ENCODE data around the gene VGLL4. TPM values are rescaled to one million over a fixed set of nuclear protein-coding genes. Genes with fewer than 3 reads are reported as not detected.
"Not testable (repeated sequence)": the region's sequence is repeated elsewhere in the genome, so short reads cannot be mapped to it uniquely, and the experiment has no call there.

Gene VGLL4
- total RNA-seq, 1 experiment from 2014 or later, result 57.4 TPM

DNA sequence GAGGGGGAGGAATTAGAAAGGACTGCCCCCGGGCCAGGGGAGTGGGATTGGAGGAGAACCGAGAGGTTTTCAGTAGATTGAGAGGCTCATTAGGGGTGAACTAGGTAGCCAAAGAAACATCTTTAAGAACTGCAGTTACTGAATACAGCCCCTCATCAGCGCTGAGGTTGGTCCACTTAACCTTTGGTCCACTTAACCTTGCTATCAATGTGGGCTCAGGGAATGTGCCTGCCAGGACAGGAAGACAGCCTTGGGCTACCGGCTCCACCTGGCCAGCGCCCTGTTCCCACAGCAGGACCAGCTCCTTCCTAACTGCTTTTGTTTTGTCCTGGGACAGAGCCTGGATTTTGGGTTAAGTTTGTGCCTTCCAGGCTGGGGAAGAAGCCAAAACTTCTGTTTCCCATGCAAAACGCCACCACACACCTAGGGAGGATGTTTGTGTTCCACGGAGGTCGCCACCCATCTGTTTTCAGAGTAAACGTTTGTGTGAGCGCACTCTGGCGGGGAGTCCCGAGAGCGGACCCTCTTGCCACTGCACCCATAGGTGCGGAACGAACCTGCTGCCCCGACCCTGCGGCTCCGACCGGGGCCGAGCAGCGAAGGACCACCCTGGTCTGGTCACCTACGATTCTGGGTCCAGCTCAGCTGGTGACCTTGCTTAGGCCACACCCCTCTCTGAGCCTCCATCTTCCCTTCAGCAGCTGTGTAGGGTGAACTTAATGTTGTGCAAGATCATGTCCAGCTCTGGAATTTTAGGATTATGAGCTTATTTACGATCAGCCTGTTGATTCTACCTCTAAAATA is 107.4 kb downstream of the VGLL4 start:
- no peak for DNase-seq (ENCODE audit: low read depth)

DNA sequence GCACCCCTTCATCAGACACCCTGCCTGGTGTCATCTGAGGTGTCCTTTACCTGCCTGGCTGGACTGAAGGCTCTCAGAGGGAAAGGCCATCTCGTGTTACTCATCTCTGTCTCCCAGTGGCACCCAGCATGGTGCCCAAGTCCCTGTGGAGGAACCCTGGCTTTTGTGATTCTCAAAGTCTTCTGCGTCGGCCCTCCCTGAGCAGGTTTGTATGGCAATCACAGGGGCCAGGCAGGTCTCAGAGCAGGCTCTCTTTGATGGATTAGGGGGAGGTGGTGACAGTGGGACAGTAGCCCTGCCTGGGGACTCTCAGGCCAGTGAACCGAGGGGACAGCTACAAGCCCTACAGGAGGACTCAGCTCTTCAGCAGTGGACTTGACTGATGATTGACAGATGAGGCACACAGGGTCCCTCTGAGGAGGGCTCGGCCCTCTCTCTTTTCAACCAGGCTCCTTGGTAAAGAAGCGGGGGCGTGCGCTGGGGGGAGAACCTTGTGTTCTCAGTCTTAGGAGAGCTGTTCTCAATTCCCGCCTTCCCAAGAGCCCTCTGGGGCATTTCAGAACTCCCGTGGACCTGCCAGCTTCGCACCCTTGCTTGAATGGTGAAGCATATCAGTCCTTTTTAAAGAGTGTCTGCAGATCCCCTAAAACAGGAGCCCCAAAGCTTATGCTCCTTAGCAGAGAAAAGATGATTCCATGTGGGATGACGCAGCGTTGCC is 108.3 kb downstream of the VGLL4 start:
- no peak for DNase-seq (ENCODE audit: low read depth)

- DNase-seq (ENCODE audit: low read depth), result no peak
Observed at GRCh38 chr3:11534793-11535101, 109.0 kb downstream of the VGLL4 start.

GRCh38 chr3:11534011-11534792 is 109.5 kb downstream of the VGLL4 start:
- no peak for DNase-seq (ENCODE audit: low read depth)

GRCh38 chr3:11532931-11533391 is 110.8 kb downstream of the VGLL4 start:
- no peak for DNase-seq (ENCODE audit: low read depth)

DNA sequence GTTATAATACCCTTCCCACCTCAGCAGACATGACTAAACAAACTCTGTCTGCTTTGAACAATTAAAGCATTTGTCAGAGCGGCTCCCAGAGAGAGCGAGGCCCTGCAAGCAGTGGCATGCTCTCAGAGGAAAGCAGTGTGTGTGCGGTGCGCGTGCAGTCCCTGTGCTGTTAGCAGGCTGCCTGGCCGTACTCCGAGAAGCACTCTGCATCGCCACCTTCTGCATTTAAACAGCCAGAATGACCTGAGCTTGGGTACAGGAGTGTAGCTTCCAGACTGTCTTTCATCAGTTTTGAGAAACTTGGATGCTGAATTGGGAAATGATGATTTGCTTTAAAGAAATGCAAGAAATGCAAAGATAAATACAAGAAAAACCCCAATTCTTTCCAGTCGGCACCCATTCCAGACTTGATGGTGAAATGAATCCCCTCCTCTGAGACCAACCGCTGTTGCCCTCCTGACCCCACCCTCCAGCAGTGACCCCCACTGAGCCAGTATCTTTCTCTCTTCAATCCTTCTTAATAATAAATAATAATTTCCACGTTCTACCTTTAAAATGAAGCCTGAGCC is 113.5 kb downstream of the VGLL4 start:
- peak; percentile 70 for DNase-seq (ENCODE audit: low read depth)

GRCh38 chr3:11529281-11529680 is 114.4 kb downstream of the VGLL4 start:
- DNase-seq (ENCODE audit: low read depth), result no peak

GRCh38 chr3:11526121-11526520 is 117.6 kb downstream of the VGLL4 start:
- DNase-seq (ENCODE audit: low read depth), result not testable (repeated sequence)

DNA sequence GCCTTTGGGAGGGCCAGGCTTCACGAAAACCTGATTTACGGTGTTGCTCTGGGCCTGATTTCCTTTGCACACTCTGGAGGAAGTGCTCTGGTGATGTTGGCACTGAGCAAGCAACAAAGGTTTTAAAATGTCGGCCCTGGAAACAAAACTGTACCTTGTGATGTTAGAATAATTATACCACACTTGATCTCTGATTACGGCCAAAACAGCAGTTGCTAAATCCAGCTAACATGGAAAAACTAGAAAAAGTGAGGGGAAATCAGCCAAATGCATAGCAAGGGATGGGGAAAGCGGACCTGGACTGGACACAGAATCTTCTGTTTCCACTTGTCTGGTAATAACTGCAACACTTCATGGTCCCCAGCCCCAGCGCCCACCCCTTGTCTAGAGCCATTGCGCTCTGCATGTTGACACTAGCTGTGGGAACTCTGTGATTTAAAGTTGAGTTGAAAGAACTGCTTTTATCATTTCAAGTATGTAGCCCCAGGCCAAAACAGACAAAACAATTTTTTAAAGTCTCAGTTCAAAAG is 120.1 kb downstream of the VGLL4 start:
- no peak for DNase-seq (ENCODE audit: low read depth)

DNA sequence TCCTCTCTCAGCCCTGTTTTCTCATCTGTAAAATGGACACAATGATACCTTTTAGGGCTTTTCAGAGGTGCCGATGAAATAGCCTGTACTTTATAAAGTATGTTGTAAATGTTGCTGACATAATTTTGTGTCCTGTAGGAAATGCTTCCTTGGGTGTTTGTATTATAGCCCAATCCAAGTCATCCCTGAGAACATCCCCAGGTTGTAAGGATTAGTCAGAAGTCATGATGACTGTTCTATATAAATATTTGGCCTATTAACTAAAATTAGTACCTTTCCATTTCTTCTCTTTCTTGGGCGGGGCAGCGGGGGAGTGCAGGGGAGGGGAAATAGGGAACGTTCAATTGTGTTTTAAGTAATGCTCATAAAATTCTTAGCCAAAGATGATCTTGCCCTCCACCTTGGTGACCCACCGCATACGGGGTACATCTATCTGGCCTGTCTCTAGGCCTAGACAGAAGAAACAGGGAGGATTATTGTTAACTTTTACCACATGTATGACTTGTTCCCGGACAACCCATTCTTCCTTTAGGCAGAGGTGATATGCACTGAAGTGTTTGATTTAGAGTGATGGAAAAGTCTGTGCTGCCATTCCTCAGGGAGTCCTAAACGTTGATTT is 120.7 kb downstream of the VGLL4 start:
- DNase-seq (ENCODE audit: low read depth), result no peak

DNA sequence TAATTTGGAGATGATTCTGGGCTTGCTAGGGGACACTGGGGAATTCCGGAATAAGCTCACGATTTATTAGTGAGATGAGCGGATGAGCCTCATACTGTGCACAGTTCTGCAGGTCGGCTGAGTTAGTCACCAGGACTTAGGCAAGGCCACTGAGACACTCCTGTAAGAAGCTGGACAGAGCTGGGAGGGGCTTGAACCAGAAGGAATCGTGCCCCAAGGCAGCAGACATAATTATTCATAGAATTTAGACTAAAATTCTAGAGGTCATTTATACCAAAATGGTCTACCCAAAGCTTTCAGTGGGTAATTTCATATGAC is 121.4 kb downstream of the VGLL4 start:
- no peak for DNase-seq (ENCODE audit: low read depth)

DNA sequence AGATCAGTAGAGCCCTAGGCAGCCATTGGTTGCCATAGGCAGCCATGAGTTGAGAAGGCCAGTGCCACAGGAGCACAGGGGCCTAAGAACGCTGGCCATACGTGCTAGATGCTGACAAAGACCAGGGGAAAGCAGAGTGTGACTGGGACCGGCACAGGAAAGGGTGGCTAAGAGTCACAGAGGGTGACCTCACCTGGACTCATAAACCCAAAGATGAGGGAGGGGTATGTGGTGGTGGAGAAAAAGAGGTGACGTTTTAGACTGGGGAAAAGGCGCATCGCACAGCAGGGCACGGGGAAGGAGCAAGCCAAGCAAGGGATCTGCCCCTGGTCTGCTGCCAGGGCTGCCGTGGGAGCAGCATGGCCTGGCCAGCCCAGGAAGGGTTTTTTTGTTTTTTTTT is 122.5 kb downstream of the VGLL4 start:
- no peak for DNase-seq (ENCODE audit: low read depth)

GRCh38 chr3:11517601-11518000 is 126.1 kb downstream of the VGLL4 start:
- DNase-seq (ENCODE audit: low read depth), result no peak

DNA sequence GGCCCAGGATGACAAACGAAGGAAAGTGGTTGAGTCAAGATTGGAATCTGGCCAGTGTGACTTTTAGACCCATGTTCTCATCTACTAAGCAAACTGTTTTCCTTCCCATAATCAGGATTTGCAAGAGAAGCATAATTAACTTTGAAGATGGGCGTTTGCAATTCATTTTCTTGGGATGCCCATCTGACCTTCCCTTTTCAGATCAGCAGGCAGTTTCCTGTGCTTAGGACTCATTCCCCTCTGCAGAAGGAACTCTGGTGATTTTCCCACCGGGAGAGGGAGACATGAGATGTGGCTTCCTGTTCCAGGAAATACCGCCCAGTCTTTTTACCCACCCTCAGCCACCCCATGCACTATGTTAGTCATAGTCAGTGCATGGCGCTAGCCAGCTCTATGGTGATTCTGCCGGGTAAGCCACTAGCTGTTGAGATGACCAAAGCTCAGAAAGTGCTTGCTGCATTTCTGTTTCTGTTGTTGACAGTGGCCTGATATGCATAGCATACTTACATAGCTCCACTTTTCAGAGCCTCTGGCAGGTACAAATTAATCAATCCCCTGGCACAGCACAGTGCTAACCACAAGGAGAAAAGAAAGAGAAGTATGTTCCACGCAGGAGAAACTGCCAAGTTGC is 129.4 kb downstream of the VGLL4 start:
- DNase-seq (ENCODE audit: low read depth), result peak; percentile 96

- no peak for DNase-seq (ENCODE audit: low read depth)
Observed at GRCh38 chr3:11513817-11514135, 129.9 kb downstream of the VGLL4 start.

- DNase-seq (ENCODE audit: low read depth), result not testable (repeated sequence)
Observed at GRCh38 chr3:11513125-11513816, 130.4 kb downstream of the VGLL4 start.

GRCh38 chr3:11511606-11512005 is 132.1 kb downstream of the VGLL4 start:
- DNase-seq (ENCODE audit: low read depth), result not testable (repeated sequence)

- DNase-seq (ENCODE audit: low read depth), result no peak
Observed at GRCh38 chr3:11510356-11510755, 133.4 kb downstream of the VGLL4 start.

GRCh38 chr3:11510001-11510340 is 133.7 kb downstream of the VGLL4 start:
- no peak for DNase-seq (ENCODE audit: low read depth)
